GM18873 (cell line): Measurements from ENCODE around the gene CYP2C9.
A peak's percentile ranks its signal among the peaks of the same experiment; 100 is the strongest.
"Not testable (repeated sequence)": the region's sequence is repeated elsewhere in the genome, so short reads cannot be mapped to it uniquely, and the experiment has no call there.

ENCODE experiments used
- ATAC-seq: cut with Tn5 transposase; IDR thresholded peaks from one replicate; pipeline ENCODE4 v1.9.1; 2021; ENCODE audit warnings: mild to moderate bottlenecking, moderate library complexity, moderate number of reproducible peaks; ENCODE audit not compliant: unreplicated experiment, low FRiP score

Gene CYP2C9

GRCh38 chr10:94938383-94938782 lies at the start of gene CYP2C9:
Gene CYP2C9, plus strand, starts transcription at chr10:94938658. Its CDS starts 25 bp downstream, at chr10:94938683.
- no peak for ATAC-seq

- no peak for ATAC-seq
Observed at GRCh38 chr10:94889123-94889522, 49.3 kb upstream of the CYP2C9 start.

- ATAC-seq, result no peak
Observed at GRCh38 chr10:94890264-94891022, 48.0 kb upstream of the CYP2C9 start.

GRCh38 chr10:94898414-94898813 lies 40.0 kb upstream of the CYP2C9 start:
- ATAC-seq, result not testable (repeated sequence)

GRCh38 chr10:94902080-94902479 lies 36.4 kb upstream of the CYP2C9 start:
- ATAC-seq, result no peak

GRCh38 chr10:94902570-94902969 lies 35.9 kb upstream of the CYP2C9 start:
- ATAC-seq, result no peak

- not testable (repeated sequence) for ATAC-seq
Observed at GRCh38 chr10:94904506-94905148, 33.8 kb upstream of the CYP2C9 start.

- ATAC-seq, result no peak
Observed at GRCh38 chr10:94916423-94916822, 22.0 kb upstream of the CYP2C9 start.

GRCh38 chr10:94936721-94937120 lies 1.7 kb upstream of the CYP2C9 start:
- ATAC-seq, result no peak

GRCh38 chr10:94943432-94944103 lies 5.1 kb downstream of the CYP2C9 start:
- not testable (repeated sequence) for ATAC-seq

- ATAC-seq, result not testable (repeated sequence)
Observed at GRCh38 chr10:94946181-94946580, 7.7 kb downstream of the CYP2C9 start.

- peak; percentile 59 for ATAC-seq
Observed at GRCh38 chr10:94963901-94964300, 25.4 kb downstream of the CYP2C9 start.

- ATAC-seq, result no peak
Observed at GRCh38 chr10:94983555-94983954, 45.1 kb downstream of the CYP2C9 start.

- ATAC-seq, result no peak
Observed at GRCh38 chr10:94989192-94989591, 50.7 kb downstream of the CYP2C9 start.

GRCh38 chr10:94991243-94991888 lies 52.9 kb downstream of the CYP2C9 start:
- ATAC-seq, result no peak

- ATAC-seq, result no peak
Observed at GRCh38 chr10:94992811-94993210, 54.4 kb downstream of the CYP2C9 start.

- no peak for ATAC-seq
Observed at GRCh38 chr10:94997741-94998174, 59.3 kb downstream of the CYP2C9 start.

- no peak for ATAC-seq
Observed at GRCh38 chr10:95026461-95026860, 88.0 kb downstream of the CYP2C9 start.

GRCh38 chr10:95031656-95032055 lies 93.2 kb downstream of the CYP2C9 start:
- ATAC-seq, result no peak

- no peak for ATAC-seq
Observed at GRCh38 chr10:95034401-95034800, 95.9 kb downstream of the CYP2C9 start.
